Fibroblast of lung (primary cell): ENCODE results near the gene SAYSD1.

Source experiments
- CTCF ChIP-seq, 2 donors: IDR thresholded peaks in 1 of 2; conservative IDR thresholded peaks in 1 of 2; 1 replicate in 1 of 2; 2 replicates in 1 of 2; pipeline ENCODE4 v1.5.1; 2011 to 2012; ENCODE audit warnings: low read length in 2 of 2, control low read depth in 1 of 2, inconsistent platforms in 1 of 2, low read depth in 1 of 2, mild to moderate bottlenecking in 1 of 2
- EZH2 ChIP-seq: IDR thresholded peaks from 2 replicates; pipeline ENCODE4 v1.5.1; 2012; ENCODE audit warnings: low read length, control low read depth, mild to moderate bottlenecking; ENCODE audit errors: missing control alignments

- TF ChIP-seq CTCF (conservative IDR thresholded peaks at IDR 0.05 in 1 of 2, IDR thresholded peaks at IDR 0.05 in 1 of 2; ENCODE audit: low read depth in 1 of 2, low read length in 2 of 2): no peak
- TF ChIP-seq EZH2: no peak
Observed at GRCh38 chr6:39062014-39062740, 52.8 kb downstream of the SAYSD1 start.
